RWPE1 (cell line): ENCODE measurements around the gene CAMKK2.
A peak's percentile ranks its signal among the peaks of the same experiment; 100 is the strongest.
"Not testable (repeated sequence)": the region's sequence is repeated elsewhere in the genome, so short reads cannot be mapped to it uniquely, and the experiment has no call there.

Experiments
- CTCF ChIA-PET: fragments of 350-600 bp; sonication (Branson Sonifier 250); formaldehyde crosslinking; extraction: SDS; loops from one replicate; lab custom pipeline; 2021; lab: Yijun Ruan, JAX
- POLR2A ChIA-PET: fragments of 400-600 bp; formaldehyde crosslinking; extraction: SDS; loops from one replicate; lab custom pipeline; 2020; ENCODE audit warnings: antibody characterized with exemption; ENCODE audit not compliant: low non-redundant PET; lab: Yijun Ruan, JAX
- DNase-seq: peaks from one replicate; pipeline ENCODE4 v3.0.0; 2012; ENCODE audit warnings: low spot score
- H3K27ac ChIP-seq: fragments of 450-650 bp; 2 replicates; pipeline ENCODE4 v1.5.1; 2017
- CTCF ChIP-seq: fragments of 450-650 bp; conservative IDR thresholded peaks from 2 replicates; pipeline ENCODE4 v1.5.1; 2017; ENCODE audit warnings: low read depth, mild to moderate bottlenecking

Gene CAMKK2

GRCh38 chr12:121300083-121300819, 3.7 kb upstream of the CAMKK2 start:
- no peak for DNase-seq
- ChIA-PET POLR2A (no interaction called here), CTCF (interaction anchor here (0.7 kb wide), 1 partner anchor 1049 kb away, joined by 4 read pairs; no protein-coding TSS in a partner anchor)
- no peak for TF ChIP-seq CTCF
- no peak overlapping the region for H3K27ac ChIP-seq

GRCh38 chr12:121299662-121300061, 3.2 kb upstream of the CAMKK2 start:
- ChIA-PET CTCF (interaction anchor here (0.7 kb wide), 2 partner anchors 477 to 1049 kb away, joined by 3 to 4 read pairs; no protein-coding TSS in a partner anchor), POLR2A (no interaction called here)
- no peak for DNase-seq
- TF ChIP-seq CTCF, result no peak
- no peak overlapping the region for H3K27ac ChIP-seq

DNA sequence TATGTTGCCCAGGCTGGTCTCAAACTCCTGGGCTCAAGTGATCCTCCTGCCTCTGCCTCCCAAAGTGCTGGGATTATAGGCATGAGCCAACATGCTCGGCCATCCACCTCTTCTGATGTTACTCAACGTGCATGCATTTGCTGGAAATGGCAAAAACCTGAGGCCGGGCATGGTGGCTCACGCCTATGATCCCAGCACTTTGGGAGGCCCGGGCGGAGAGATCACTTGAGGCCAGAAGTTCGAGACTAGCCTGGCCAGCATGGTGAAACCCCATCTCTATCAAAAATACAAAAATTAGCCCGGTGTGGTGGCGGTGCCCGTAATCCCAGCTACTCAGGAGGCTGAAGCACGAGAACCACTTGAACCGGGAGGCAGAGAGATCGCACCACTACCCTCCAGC, 1.9 kb upstream of the CAMKK2 start:
- CTCF ChIA-PET, DNase-seq, H3K27ac ChIP-seq, POLR2A ChIA-PET: not testable (repeated sequence)

DNA sequence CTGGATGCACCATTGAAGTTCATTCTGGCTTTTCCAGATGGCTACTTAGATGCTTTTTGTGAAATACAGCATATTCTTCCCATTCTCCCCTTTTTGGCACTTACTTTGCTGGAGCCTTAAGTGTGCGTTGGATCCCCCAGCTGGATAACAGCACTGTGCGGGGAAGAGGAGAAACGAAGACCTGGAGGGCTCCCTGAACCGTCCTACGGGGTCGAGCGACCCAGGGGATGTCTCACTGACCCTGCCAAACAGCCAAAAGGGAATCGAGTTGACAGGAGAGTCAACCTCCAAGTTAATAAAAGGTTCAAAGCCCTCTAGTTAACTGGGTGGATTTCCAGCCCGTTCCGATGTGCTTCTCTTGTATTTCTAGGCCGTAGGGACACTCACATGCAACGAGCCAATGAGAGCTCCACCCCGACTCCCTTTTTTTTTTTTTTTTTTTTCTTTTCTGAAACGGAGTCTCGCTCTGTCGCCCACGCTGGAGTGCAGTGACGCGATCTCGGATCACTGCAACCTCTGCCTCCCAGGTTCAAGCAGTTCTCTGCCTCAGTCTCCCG, 1.0 kb upstream of the CAMKK2 start:
- ChIA-PET CTCF (interaction anchor here (0.6 kb wide), 2 partner anchors 12 to 82 kb away, joined by 3 to 4 read pairs; no protein-coding TSS in a partner anchor), POLR2A (interaction anchor here (0.6 kb wide), 3 partner anchors 22 to 271 kb away, joined by 3 to 6 read pairs (median 3); partner anchors contain the start of gene RNF34)
- TF ChIP-seq CTCF, result no peak
- DNase-seq, result peak; percentile 32
- H3K27ac ChIP-seq, result peak overlapping the region; percentile 79

DNA sequence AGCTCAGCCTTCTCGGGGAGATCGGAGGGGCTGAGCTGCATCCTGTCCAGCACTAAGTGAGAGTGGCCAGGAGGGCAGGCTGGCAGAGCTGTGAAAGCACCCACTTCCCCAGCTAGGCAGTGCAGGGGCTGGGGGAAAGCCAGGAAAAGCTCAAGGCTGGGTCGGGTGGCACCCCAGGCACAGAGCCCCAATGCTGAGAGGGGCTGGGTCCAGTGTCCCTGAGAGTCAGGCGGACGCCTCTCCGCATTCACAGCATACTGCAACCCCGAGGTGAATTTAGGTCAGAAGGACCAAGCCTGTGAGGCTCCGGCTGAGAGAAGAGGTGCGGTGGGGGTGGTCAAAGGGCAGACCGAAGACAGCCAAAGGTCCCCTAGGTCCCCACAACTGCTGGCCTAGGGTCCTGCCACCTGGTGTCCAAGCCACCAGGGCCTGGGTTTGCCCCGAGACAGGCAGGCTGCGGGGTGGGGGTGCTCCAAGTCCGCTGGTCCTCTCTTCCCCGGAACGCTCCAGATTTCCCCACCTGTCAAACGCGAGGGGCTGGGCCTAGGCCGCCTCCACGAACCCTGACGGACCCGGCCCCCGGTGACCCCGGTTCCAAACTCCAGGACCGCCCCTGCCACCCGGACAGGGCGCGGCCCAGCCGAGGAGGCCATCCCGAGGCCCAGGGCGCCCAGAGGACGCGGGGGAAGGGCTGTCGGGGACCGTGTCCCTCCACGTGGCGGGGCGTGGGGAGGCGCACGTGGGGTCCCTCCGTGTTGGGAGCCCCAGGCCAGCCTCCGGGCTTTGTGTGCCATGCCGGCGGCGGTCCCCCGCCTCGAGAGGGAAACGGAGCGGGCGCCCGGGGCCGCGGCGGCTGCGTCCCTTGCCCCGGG, 527 bp downstream of the CAMKK2 start:
- no peak for TF ChIP-seq CTCF
- ChIA-PET POLR2A (no interaction called here), CTCF (interaction anchor here (0.5 to 1.0 kb wide), 6 partner anchors 10 to 781 kb away, joined by 3 to 5 read pairs (median 3); no protein-coding TSS in a partner anchor)
- peak overlapping the region; percentile 79 for H3K27ac ChIP-seq
- peak; percentile 14 for DNase-seq

- CTCF ChIA-PET, result interaction anchor here (0.5 to 1.0 kb wide), 5 partner anchors 10 to 245 kb away, joined by 3 to 5 read pairs (median 3); no protein-coding TSS in a partner anchor
- POLR2A ChIA-PET, result no interaction called here
- TF ChIP-seq CTCF, result no peak
- no peak for DNase-seq
- peak overlapping the region; percentile 79 for H3K27ac ChIP-seq
Measured at GRCh38 chr12:121295116-121295745, 1.3 kb downstream of the CAMKK2 start.
